Dorsolateral prefrontal cortex (tissue), 118 donors: ENCODE measurements around the gene TSNAX. TPM values are rescaled to one million over a fixed set of nuclear protein-coding genes. Genes with fewer than 3 reads are reported as not detected.

Experiments
- total RNA-seq, 120 experiments: library from RNA; stranded (reverse); gene quantifications; one replicate each; pipeline versions ENCODE4 v1.2.3 to v1.2.4, GENCODE V29; 2022

Gene TSNAX
- total RNA-seq, 120 experiments from 2014 or later: 23.6 to 70.4 (median 49.5) TPM

Other genes with a start within 250 kb of the TSNAX start
- 10 to 100 TPM; 13.8 to 26.2 (median 20.8) TPM for gene EXOC8, start 190.8 kb upstream of the TSNAX start, total RNA-seq
- gene SPRTN, start 190.4 kb upstream of the TSNAX start, total RNA-seq: 10 to 100 TPM in 75 of 120 experiments, 1 to 10 TPM in 45; 6.8 to 19.2 (median 10.8) TPM
- gene EGLN1, start 106.4 kb upstream of the TSNAX start, total RNA-seq: 10 to 100 TPM; 28.2 to 54.6 (median 39.0) TPM
- gene DISC1, start 98.1 kb downstream of the TSNAX start, total RNA-seq: 10 to 100 TPM in 100 of 120 experiments, 1 to 10 TPM in 20; 6.5 to 25.1 (median 12.5) TPM